ENCODE measurements around the gene SLC13A5. TPM values are rescaled to one million over a fixed set of nuclear protein-coding genes. Genes with fewer than 3 reads are reported as not detected.

The SLC13A5 gene
- total and polyA plus RNA-seq, 4 experiments from 2014 or later, result not detected

DNA sequence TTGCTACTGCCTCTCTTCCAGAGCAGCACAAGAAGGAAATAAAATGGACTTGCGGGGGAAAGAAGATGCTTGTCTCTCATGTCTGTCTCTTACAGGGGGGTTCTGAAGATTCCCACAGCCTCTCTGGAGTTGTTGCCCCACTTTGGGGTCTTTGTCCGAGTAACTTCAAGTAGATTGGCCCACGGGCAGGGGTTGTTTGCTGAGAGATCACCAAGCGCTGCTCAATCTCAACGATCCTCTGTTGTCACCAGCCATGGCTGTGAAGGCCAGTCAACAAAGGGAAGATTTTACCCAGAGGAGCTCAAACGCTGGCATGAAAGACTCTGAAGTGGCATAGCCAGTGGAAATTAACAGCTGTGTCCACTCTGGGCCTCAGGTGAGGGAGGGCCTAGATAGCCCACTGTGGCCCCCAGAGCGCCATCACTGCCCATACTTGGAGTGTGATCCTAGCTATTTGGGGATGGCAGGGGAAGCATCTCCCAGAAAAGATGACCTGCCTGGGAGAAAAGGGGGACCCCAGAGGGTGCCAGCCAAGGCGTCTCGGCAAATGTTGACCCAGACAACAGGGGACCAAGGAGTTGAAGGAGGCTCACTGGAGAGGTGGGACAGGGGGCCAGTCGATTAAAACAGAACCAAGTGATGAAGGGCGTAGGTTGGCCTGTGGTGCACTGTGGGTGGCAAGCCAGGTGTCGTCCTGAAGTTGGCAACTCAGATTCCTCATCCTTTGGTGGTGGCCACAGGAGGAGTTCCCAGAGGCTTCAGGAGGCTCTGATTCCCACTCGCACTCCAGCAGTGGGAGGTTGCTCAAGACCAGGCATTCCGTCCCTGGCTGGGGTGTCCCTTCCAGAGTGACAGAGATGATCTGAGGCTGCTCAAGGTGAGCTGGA lies 28.0 kb downstream of the SLC13A5 start:
- Mint-ChIP-seq H3K36me3 (peaks cover 0 to 10% of the 10 kb centered on the region in 2 donors), H3K27ac (no peak overlapping the region), H3K9me3 (no peaks in the 10 kb centered on the region), H3K27me3 (peaks cover 19 to 22% of the 10 kb centered on the region in 2 donors), H3K4me3 (no peak overlapping the region), H3K4me1 (no peaks in the 10 kb centered on the region)
- no peak overlapping the region for H3K4me3 ChIP-seq (ENCODE audit: low read length in 2 of 2)
- DNase-seq, result no peak
- ChIA-PET POLR2A (ENCODE audit: partially characterized antibody) (no interaction called here), CTCF (ENCODE audit: partially characterized antibody) (interaction anchor here (0.9 kb wide), 1 partner anchor 158 kb away, joined by 3 read pairs; no protein-coding TSS in a partner anchor)
- intact Hi-C loops (cut with micrococcal nuclease), result no loop called here
- no peaks in the 10 kb centered on the region for H3K27me3 ChIP-seq (ENCODE audit: insufficient read depth, low read length)
- H3K27ac ChIP-seq (ENCODE audit: low read depth, low read length), result no peak overlapping the region
- H3K36me3 ChIP-seq (ENCODE audit: insufficient read depth, low read length), result no peaks in the 10 kb centered on the region
- no peaks in the 10 kb centered on the region for H3K9me3 ChIP-seq (ENCODE audit: control insufficient read depth in 1 of 2, low read length in 2 of 2)
- no peaks in the 10 kb centered on the region for H3K4me1 ChIP-seq (ENCODE audit: insufficient read depth, low read length)

DNA sequence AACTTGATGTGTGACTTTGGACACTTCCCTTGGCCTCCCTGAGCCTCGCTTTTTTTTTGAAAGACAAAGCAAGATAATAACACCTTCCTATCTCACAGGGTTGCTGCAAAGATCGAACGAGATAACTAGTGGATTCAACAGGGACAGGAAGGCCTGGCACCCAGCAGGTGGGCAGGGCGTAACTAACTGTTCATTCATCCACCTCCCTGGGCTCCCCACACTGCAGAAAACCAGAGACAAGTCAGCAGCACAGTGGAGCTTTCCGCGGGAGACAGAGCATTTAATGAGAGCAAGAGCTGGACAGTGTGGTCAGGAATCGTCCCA lies 28.7 kb downstream of the SLC13A5 start:
- H3K9me3 Mint-ChIP-seq, result no peaks in the 10 kb centered on the region
- no peak overlapping the region for H3K27ac ChIP-seq (ENCODE audit: low read depth, low read length)
- ChIA-PET POLR2A (ENCODE audit: partially characterized antibody) (no interaction called here), CTCF (ENCODE audit: partially characterized antibody) (interaction anchor here (0.9 kb wide), 1 partner anchor 159 kb away, joined by 3 read pairs; no protein-coding TSS in a partner anchor)
- no peaks in the 10 kb centered on the region for H3K36me3 ChIP-seq (ENCODE audit: insufficient read depth, low read length)
- intact Hi-C loops (cut with micrococcal nuclease), result no loop called here
- no peak overlapping the region for H3K27ac Mint-ChIP-seq
- no peak overlapping the region for H3K4me3 Mint-ChIP-seq
- H3K9me3 ChIP-seq (ENCODE audit: control insufficient read depth in 1 of 2, low read length in 2 of 2), result no peaks in the 10 kb centered on the region
- no peaks in the 10 kb centered on the region for H3K4me1 ChIP-seq (ENCODE audit: insufficient read depth, low read length)
- no peak for DNase-seq
- peaks cover 0 to 10% of the 10 kb centered on the region in 2 donors for H3K36me3 Mint-ChIP-seq
- no peaks in the 10 kb centered on the region for H3K4me1 Mint-ChIP-seq
- H3K27me3 Mint-ChIP-seq, result peaks cover 19 to 22% of the 10 kb centered on the region in 2 donors
- H3K4me3 ChIP-seq (ENCODE audit: low read length in 2 of 2), result no peak overlapping the region
- no peaks in the 10 kb centered on the region for H3K27me3 ChIP-seq (ENCODE audit: insufficient read depth, low read length)

DNA sequence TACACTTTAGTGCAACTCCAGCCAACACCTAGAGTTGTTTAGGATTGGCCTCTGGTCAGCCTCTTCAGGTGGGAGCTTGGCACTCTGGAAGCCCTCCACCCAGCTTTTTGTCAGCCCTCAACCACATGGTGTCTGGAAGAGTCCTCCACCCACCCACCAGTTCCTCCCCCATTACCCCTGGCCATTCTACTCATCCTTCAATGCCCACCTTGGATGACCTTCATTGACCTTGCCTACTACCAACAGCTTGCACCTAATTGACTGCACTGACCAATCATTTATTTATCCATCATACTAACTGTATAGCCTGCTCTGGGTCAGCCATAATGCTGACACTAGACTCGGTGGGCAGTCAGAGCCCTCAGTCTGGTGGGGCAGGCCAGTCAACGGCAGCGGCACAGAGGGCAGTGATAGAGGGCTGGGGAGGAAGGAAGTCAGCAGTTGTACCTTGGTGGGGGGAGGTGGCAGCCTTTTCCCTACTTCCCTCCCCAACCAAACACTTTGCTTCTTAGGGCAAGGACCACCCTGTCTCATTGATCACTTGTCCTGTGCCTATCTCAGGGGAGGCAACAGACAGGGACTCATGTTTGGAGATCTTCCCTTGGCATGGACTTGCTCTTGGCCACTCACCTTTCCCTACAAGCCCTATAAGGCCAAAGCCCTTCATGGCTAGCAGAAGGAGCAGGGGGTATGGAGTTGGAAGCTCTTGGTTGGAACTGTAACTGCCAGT lies 29.3 kb downstream of the SLC13A5 start:
- H3K4me3 ChIP-seq (ENCODE audit: low read length in 2 of 2), result no peak overlapping the region
- H3K36me3 ChIP-seq (ENCODE audit: insufficient read depth, low read length), result no peaks in the 10 kb centered on the region
- POLR2A ChIA-PET (ENCODE audit: partially characterized antibody), result no interaction called here
- H3K27me3 ChIP-seq (ENCODE audit: insufficient read depth, low read length), result no peaks in the 10 kb centered on the region
- Mint-ChIP-seq H3K4me1 (no peaks in the 10 kb centered on the region), H3K36me3 (peaks cover 0 to 10% of the 10 kb centered on the region in 2 donors), H3K27ac (no peak overlapping the region), H3K27me3 (peaks cover 21 to 22% of the 10 kb centered on the region in 2 donors), H3K4me3 (peak overlapping the region in 1 of 8 donors; percentile 6), H3K9me3 (no peaks in the 10 kb centered on the region)
- no peak for DNase-seq
- H3K27ac ChIP-seq (ENCODE audit: low read depth, low read length), result no peak overlapping the region
- H3K9me3 ChIP-seq (ENCODE audit: control insufficient read depth in 1 of 2, low read length in 2 of 2), result no peaks in the 10 kb centered on the region
- no peaks in the 10 kb centered on the region for H3K4me1 ChIP-seq (ENCODE audit: insufficient read depth, low read length)
- CTCF ChIA-PET (ENCODE audit: partially characterized antibody), result interaction anchor here (0.9 kb wide), 1 partner anchor 160 kb away, joined by 3 read pairs; no protein-coding TSS in a partner anchor
- intact Hi-C loops (cut with micrococcal nuclease), result no loop called here

DNA sequence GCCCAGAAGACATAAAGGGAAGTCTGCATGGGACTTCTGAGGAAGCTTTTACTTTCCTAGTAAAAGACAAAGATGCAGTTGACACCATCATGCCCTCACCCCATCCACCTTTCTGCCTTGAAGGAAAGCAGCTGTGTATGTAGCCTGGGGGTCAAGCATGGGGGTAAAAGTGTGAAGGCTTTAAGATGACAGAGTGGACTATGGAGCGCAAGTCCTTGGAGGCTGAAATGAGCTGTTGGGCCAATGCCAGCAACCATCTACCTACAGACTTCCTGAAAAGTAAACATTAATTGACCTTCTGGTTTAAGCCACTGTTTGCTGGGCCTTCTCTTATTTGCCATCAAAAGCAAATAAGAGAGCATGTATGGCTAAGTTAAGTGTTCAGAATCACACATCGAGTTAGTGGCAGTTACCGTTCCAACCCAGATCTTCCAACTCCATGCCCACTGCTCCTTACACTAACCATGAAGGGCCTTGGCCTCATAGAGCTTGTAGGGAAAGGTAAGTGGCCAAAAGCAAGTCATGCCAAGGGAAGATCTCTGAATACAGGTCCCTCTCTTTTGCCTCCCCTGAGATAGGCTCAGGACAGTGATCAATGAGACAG lies 30.0 kb downstream of the SLC13A5 start:
- intact Hi-C loops (cut with micrococcal nuclease), result no loop called here
- Histone ChIP-seq H3K36me3 (ENCODE audit: insufficient read depth, low read length) (no peaks in the 10 kb centered on the region), H3K4me1 (ENCODE audit: insufficient read depth, low read length) (no peaks in the 10 kb centered on the region), H3K4me3 (ENCODE audit: low read length in 2 of 2) (no peak overlapping the region), H3K27me3 (ENCODE audit: insufficient read depth, low read length) (no peaks in the 10 kb centered on the region), H3K9me3 (ENCODE audit: control insufficient read depth in 1 of 2, low read length in 2 of 2) (no peaks in the 10 kb centered on the region), H3K27ac (ENCODE audit: low read depth, low read length) (no peak overlapping the region)
- peaks cover 0 to 10% of the 10 kb centered on the region in 2 donors for H3K36me3 Mint-ChIP-seq
- no peak overlapping the region for H3K27ac Mint-ChIP-seq
- ChIA-PET POLR2A (ENCODE audit: partially characterized antibody) (no interaction called here), CTCF (ENCODE audit: partially characterized antibody) (interaction anchor here (1.1 kb wide), 1 partner anchor 16 kb away, joined by 3 read pairs; no protein-coding TSS in a partner anchor)
- peaks cover 26 to 28% of the 10 kb centered on the region in 2 donors for H3K27me3 Mint-ChIP-seq
- no peak for DNase-seq
- no peak overlapping the region for H3K4me3 Mint-ChIP-seq
- H3K9me3 Mint-ChIP-seq, result no peaks in the 10 kb centered on the region
- H3K4me1 Mint-ChIP-seq, result peaks cover 0 to under 1% (median 0%) of the 10 kb centered on the region in 4 donors

DNA sequence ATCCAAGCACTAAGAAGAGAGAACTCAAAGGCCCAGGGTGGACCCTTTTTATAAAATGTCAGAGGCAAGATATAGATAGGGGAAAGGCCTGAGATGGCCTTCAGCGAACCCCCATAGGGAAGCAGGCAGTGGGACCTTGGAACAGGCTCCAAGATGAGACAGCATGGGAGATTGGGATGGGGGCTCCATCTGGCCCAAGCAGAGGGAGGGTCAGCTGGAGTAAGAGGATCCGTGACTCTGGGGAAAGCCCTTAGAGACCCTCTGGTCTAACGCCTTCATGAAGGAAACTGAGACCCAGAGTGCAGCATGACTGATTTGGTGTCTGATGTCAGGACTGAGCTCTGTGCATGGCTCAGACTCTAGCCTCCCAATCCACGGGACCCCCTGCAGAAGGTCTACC lies 30.8 kb downstream of the SLC13A5 start:
- H3K27ac Mint-ChIP-seq, result no peak overlapping the region
- DNase-seq, result no peak
- Histone ChIP-seq H3K9me3 (ENCODE audit: control insufficient read depth in 1 of 2, low read length in 2 of 2) (no peaks in the 10 kb centered on the region), H3K36me3 (ENCODE audit: insufficient read depth, low read length) (no peaks in the 10 kb centered on the region), H3K27ac (ENCODE audit: low read depth, low read length) (no peak overlapping the region), H3K27me3 (ENCODE audit: insufficient read depth, low read length) (peaks cover 4% of the 10 kb centered on the region), H3K4me3 (ENCODE audit: low read length in 2 of 2) (no peak overlapping the region), H3K4me1 (ENCODE audit: insufficient read depth, low read length) (peaks cover 6% of the 10 kb centered on the region)
- peaks cover 25 to 26% of the 10 kb centered on the region in 2 donors for H3K27me3 Mint-ChIP-seq
- no peaks in the 10 kb centered on the region for H3K9me3 Mint-ChIP-seq
- peaks cover 0 to 8% (median 5%) of the 10 kb centered on the region in 4 donors for H3K4me1 Mint-ChIP-seq
- ChIA-PET POLR2A (ENCODE audit: partially characterized antibody) (no interaction called here), CTCF (ENCODE audit: partially characterized antibody) (interaction anchor here (1.1 kb wide), 1 partner anchor 15 kb away, joined by 3 read pairs; no protein-coding TSS in a partner anchor)
- H3K36me3 Mint-ChIP-seq, result peaks cover 0 to 10% of the 10 kb centered on the region in 2 donors
- intact Hi-C loops (cut with micrococcal nuclease), result no loop called here
- no peak overlapping the region for H3K4me3 Mint-ChIP-seq

DNA sequence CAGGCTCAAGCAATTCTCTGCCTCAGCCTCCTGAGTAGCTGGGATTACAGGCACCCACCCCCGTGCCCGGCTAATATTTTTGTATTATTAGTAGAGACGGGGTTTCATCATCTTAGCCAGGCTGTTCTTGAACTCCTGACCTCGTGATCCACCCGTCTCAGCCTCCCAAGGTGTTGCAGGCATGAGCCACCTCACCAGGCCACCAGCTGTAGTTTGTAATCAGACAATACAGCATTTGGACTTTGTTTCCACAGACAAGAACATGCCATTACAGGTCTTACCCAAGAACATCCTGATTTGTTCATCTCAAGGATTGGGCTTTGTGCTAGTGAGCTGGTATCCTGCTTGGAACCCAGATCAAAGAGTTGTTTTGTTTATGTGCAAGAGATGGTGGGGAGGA lies 31.5 kb downstream of the SLC13A5 start:
- H3K36me3 Mint-ChIP-seq, result peaks cover 0 to 10% of the 10 kb centered on the region in 2 donors
- no peak overlapping the region for H3K27ac Mint-ChIP-seq
- H3K27me3 Mint-ChIP-seq, result peaks cover 19 to 26% of the 10 kb centered on the region in 2 donors
- intact Hi-C loops (cut with micrococcal nuclease), result no loop called here
- ChIA-PET CTCF (ENCODE audit: partially characterized antibody) (interaction anchor here (1.1 kb wide), 1 partner anchor 15 kb away, joined by 3 read pairs; no protein-coding TSS in a partner anchor), POLR2A (ENCODE audit: partially characterized antibody) (no interaction called here)
- H3K4me1 ChIP-seq (ENCODE audit: insufficient read depth, low read length), result peaks cover 9% of the 10 kb centered on the region
- no peak overlapping the region for H3K4me3 ChIP-seq (ENCODE audit: low read length in 2 of 2)
- H3K9me3 Mint-ChIP-seq, result no peaks in the 10 kb centered on the region
- H3K36me3 ChIP-seq (ENCODE audit: insufficient read depth, low read length), result no peaks in the 10 kb centered on the region
- no peak for DNase-seq
- H3K27me3 ChIP-seq (ENCODE audit: insufficient read depth, low read length), result peaks cover 4% of the 10 kb centered on the region
- H3K27ac ChIP-seq (ENCODE audit: low read depth, low read length), result no peak overlapping the region
- peaks cover 0 to 10% (median 5%) of the 10 kb centered on the region in 4 donors for H3K4me1 Mint-ChIP-seq
- no peak overlapping the region for H3K4me3 Mint-ChIP-seq
- H3K9me3 ChIP-seq (ENCODE audit: control insufficient read depth in 1 of 2, low read length in 2 of 2), result no peaks in the 10 kb centered on the region

DNA sequence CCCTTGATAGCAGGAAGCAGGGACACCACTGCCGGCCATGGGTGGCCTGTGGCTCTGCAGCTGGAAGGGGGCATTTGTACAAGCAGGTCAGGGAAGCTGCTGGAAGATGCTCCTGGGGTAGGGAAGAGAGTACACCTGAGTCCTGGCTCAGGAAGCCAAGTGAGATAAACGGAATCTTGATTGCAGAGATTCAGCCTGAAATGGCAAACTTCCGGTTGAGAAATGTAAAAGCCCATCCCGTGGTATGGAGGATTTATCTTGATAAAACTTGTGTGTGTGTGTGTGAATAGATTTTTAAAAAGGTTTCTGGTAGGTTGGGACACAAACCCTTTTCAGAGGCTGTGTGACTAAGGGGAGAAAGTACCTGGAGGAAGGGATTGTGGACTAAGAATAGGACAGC lies 32.0 kb downstream of the SLC13A5 start:
- Histone ChIP-seq H3K4me1 (ENCODE audit: insufficient read depth, low read length) (peaks cover 9% of the 10 kb centered on the region), H3K4me3 (ENCODE audit: low read length in 2 of 2) (no peak overlapping the region), H3K27ac (ENCODE audit: low read depth, low read length) (no peak overlapping the region), H3K27me3 (ENCODE audit: insufficient read depth, low read length) (peaks cover 4% of the 10 kb centered on the region), H3K36me3 (ENCODE audit: insufficient read depth, low read length) (no peaks in the 10 kb centered on the region), H3K9me3 (ENCODE audit: control insufficient read depth in 1 of 2, low read length in 2 of 2) (no peaks in the 10 kb centered on the region)
- H3K36me3 Mint-ChIP-seq, result peaks cover 0 to 10% of the 10 kb centered on the region in 2 donors
- ChIA-PET CTCF (ENCODE audit: partially characterized antibody) (no interaction called here), POLR2A (ENCODE audit: partially characterized antibody) (no interaction called here)
- peaks cover 17 to 26% of the 10 kb centered on the region in 2 donors for H3K27me3 Mint-ChIP-seq
- no peak for DNase-seq
- H3K9me3 Mint-ChIP-seq, result no peaks in the 10 kb centered on the region
- H3K27ac Mint-ChIP-seq, result no peak overlapping the region
- peak overlapping the region in 1 of 8 donors; percentile 5 for H3K4me3 Mint-ChIP-seq
- intact Hi-C loops (cut with micrococcal nuclease), result no loop called here
- H3K4me1 Mint-ChIP-seq, result peaks cover 0 to 10% (median 5%) of the 10 kb centered on the region in 4 donors

Data from CD4-positive, alpha-beta memory T cell (primary cell).